PC-9 (cell line): ENCODE data around the gene DNAAF1. TPM values are rescaled to one million over a fixed set of nuclear protein-coding genes. Genes with fewer than 3 reads are reported as not detected.
"Not testable (repeated sequence)": the region's sequence is repeated elsewhere in the genome, so short reads cannot be mapped to it uniquely, and the experiment has no call there.

Source experiments
- BruUV-seq: library from RNA; stranded (reverse); fragments of 400-500 nt; replicated peaks from 2 replicates; lab custom pipeline; 2021; lab: Mats Ljungman, UMichigan
- CTCF ChIA-PET: fragments of 300-600 bp; sonication (Branson Sonifier 250); formaldehyde crosslinking; loops from one replicate; lab custom pipeline; 2022; ENCODE audit warnings: antibody characterized with exemption; lab: Charles Lee
- POLR2A ChIA-PET: fragments of 300-600 bp; sonication (Branson Sonifier 250); formaldehyde crosslinking; loops from one replicate; lab custom pipeline; 2022; ENCODE audit warnings: antibody characterized with exemption; ENCODE audit not compliant: unreplicated experiment; lab: Charles Lee
- DNase-seq, 2 experiments: peaks; one replicate each; pipeline versions ENCODE4 v3.0.0 to v3.0.0-alpha.2; 2015 to 2022; ENCODE audit warnings: mixed read lengths in 1 of 2
- H2AFZ ChIP-seq: fragments of 200-600 bp; sonication (generic); 2 replicates; pipeline ENCODE4 v1.8.1; 2017; ENCODE audit warnings: antibody characterized with exemption
- H3F3A ChIP-seq: fragments of 200-600 bp; sonication (generic); 2 replicates; pipeline ENCODE4 v1.8.1; 2017; ENCODE audit warnings: antibody characterized with exemption, mild to moderate bottlenecking, low read depth; ENCODE audit not compliant: insufficient read depth
- H3K27ac ChIP-seq: fragments of 200-600 bp; sonication (generic); 2 replicates; pipeline ENCODE4 v1.6.1; 2016; ENCODE audit warnings: mixed run types
- H3K27me3 ChIP-seq: fragments of 200-600 bp; sonication (generic); 2 replicates; pipeline ENCODE4 v1.6.1; 2016; ENCODE audit warnings: low read depth, mixed run types; ENCODE audit not compliant: insufficient read depth
- H3K36me3 ChIP-seq: fragments of 200-600 bp; sonication (generic); 2 replicates; pipeline ENCODE4 v1.6.1; 2016; ENCODE audit warnings: low read depth, mixed run types
- H3K4me1 ChIP-seq: fragments of 200-600 bp; sonication (generic); replicated peaks from 2 replicates; pipeline ENCODE4 v1.6.1; 2016; ENCODE audit warnings: mixed run types; ENCODE audit not compliant: insufficient read depth
- H3K4me2 ChIP-seq: fragments of 200-600 bp; sonication (generic); 2 replicates; pipeline ENCODE4 v1.6.1; 2017; ENCODE audit warnings: mixed run types
- H3K4me3 ChIP-seq: fragments of 200-600 bp; sonication (generic); 2 replicates; pipeline ENCODE4 v1.6.1; 2016; ENCODE audit warnings: mixed run types
- H3K79me2 ChIP-seq: fragments of 200-600 bp; sonication (generic); 2 replicates; pipeline ENCODE4 v1.6.1; 2017; ENCODE audit warnings: low read depth, mixed run types
- H3K9me2 ChIP-seq: fragments of 200-600 bp; sonication (generic); 2 replicates; pipeline ENCODE4 v1.8.1; 2017; ENCODE audit warnings: mild to moderate bottlenecking; ENCODE audit not compliant: insufficient read depth
- H3K9me3 ChIP-seq: fragments of 200-600 bp; sonication (generic); 2 replicates; pipeline ENCODE4 v1.8.1; 2016; ENCODE audit warnings: low read depth; ENCODE audit not compliant: insufficient read depth
- H4K20me1 ChIP-seq: fragments of 200-600 bp; sonication (generic); 2 replicates; pipeline ENCODE4 v1.8.1; 2017; ENCODE audit not compliant: insufficient read depth
- EZH2 ChIP-seq: fragments of 200-600 bp; sonication (generic); IDR thresholded peaks from 2 replicates; pipeline ENCODE4 v1.8.0; 2017; ENCODE audit warnings: antibody characterized with exemption, low read depth
- intact Hi-C: fragments of 100-400 bp; cut with micrococcal nuclease; formaldehyde crosslinking; loops from one replicate; pipeline ENCODE4 v1.10.0; 2022; ENCODE audit not compliant: unreplicated experiment
- total RNA-seq: library from RNA; stranded (reverse); gene quantifications from 2 replicates; pipeline ENCODE4 v1.2.3, GENCODE V29; 2021
- TF ChIP-seq, protein P1 (sequence below): fragments of 200-600 bp; sonication (generic); conservative IDR thresholded peaks from 2 replicates; pipeline ENCODE4 v1.6.1; 2017; ENCODE audit warnings: mixed run types, antibody characterized with exemption, mild to moderate bottlenecking, moderate library complexity

Gene DNAAF1
- total RNA-seq, 1 experiment from 2014 or later = 1.2 TPM

DNA sequence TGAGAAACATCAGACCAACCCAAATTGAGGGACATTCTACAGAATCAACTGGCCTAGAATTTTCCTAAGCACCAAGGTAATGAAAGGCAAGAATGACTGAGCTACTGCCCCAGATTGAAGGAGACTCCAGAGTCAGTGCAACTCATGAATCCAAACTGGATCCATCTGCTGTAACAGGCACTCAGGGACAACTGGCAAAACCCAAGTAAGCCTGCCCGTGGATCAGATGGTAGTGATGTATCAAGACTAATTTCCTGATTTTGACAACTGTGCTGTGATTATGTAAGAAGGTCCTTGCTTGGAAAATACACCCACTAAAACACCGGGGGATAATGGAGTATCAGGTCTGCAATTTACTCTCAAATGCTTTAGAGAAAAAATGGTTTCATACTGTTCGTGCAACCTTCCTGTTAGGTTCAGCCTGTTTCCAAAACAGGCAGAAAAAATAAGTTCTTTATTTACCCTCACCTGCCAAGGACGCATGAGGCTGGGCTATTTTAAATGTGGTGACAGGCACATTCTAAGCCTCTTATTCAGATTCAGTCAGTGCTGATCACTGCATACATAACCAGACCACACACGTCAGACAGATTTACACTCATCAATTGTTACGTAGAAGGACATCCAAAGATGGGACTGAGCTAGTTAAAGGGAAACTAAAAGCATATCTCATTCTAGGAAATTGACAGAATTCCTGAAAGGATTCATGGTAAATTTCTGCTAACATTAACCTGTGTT is 35.3 kb upstream of the DNAAF1 start:
- H3F3A ChIP-seq = peaks cover 7% of the 10 kb centered on the region; the same call in 1 of the 2 replicates
- no peak for DNase-seq
- CTCF ChIA-PET = no interaction called here

DNA sequence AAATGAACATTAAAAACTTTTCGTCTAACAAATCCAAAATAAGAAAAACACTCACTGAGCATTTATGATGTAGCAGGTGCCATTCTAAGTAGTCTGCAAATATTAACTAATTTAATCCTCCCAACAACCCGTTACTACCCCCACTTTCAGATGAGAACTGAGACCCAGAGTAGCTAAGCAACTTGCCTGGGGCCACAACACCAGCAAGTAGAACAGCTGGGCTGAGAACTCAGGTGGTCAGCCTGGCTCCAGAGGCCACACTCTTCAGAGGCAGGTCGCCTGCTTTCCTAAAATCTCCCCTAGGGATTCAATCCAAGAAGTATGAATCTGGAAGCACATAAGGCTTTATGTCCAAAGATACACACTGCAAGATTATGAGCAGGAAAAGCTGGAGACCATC is 34.6 kb upstream of the DNAAF1 start:
- no TSS peak for BruUV-seq
- ChIA-PET POLR2A (no interaction called here), CTCF (no interaction called here)
- no peak overlapping the region for H3K4me3 ChIP-seq
- H4K20me1 ChIP-seq = peaks cover 42% of the 10 kb centered on the region
- H3K27me3 ChIP-seq = no peaks in the 10 kb centered on the region
- intact Hi-C loops = no loop called here
- H3F3A ChIP-seq = no peaks in the 10 kb centered on the region; the same call in none of the 2 replicates
- H3K4me1 ChIP-seq = peaks cover 8% of the 10 kb centered on the region
- no peak overlapping the region for H3K27ac ChIP-seq
- no peak overlapping the region for H3K4me2 ChIP-seq
- H2AFZ ChIP-seq = no peak overlapping the region
- DNase-seq = no peak
- no peak for TF ChIP-seq EZH2
- TF ChIP-seq, protein P1, sequence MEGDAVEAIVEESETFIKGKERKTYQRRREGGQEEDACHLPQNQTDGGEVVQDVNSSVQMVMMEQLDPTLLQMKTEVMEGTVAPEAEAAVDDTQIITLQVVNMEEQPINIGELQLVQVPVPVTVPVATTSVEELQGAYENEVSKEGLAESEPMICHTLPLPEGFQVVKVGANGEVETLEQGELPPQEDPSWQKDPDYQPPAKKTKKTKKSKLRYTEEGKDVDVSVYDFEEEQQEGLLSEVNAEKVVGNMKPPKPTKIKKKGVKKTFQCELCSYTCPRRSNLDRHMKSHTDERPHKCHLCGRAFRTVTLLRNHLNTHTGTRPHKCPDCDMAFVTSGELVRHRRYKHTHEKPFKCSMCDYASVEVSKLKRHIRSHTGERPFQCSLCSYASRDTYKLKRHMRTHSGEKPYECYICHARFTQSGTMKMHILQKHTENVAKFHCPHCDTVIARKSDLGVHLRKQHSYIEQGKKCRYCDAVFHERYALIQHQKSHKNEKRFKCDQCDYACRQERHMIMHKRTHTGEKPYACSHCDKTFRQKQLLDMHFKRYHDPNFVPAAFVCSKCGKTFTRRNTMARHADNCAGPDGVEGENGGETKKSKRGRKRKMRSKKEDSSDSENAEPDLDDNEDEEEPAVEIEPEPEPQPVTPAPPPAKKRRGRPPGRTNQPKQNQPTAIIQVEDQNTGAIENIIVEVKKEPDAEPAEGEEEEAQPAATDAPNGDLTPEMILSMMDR = no peak
- peaks cover 98% of the 10 kb centered on the region for H3K79me2 ChIP-seq
- H3K9me2 ChIP-seq = no peaks in the 10 kb centered on the region
- no peaks in the 10 kb centered on the region for H3K9me3 ChIP-seq
- peaks cover 3% of the 10 kb centered on the region; the same call in 1 of the 2 replicates for H3K36me3 ChIP-seq

More for the DNA sequence above, 35.3 kb upstream of the DNAAF1 start:
- no peak overlapping the region for H3K27ac ChIP-seq
- POLR2A ChIA-PET = no interaction called here
- no peaks in the 10 kb centered on the region for H3K9me3 ChIP-seq
- intact Hi-C loops = no loop called here
- no peak overlapping the region for H3K4me2 ChIP-seq
- H2AFZ ChIP-seq = no peak overlapping the region
- H3K4me3 ChIP-seq = no peak overlapping the region
- no peaks in the 10 kb centered on the region for H3K27me3 ChIP-seq
- TF ChIP-seq, protein P1 = no peak
- TF ChIP-seq EZH2 = no peak
- peaks cover 9% of the 10 kb centered on the region for H3K4me1 ChIP-seq
- peaks cover 3% of the 10 kb centered on the region; the same call in 1 of the 2 replicates for H3K36me3 ChIP-seq
- H3K79me2 ChIP-seq = peaks cover 98% of the 10 kb centered on the region
- BruUV-seq = no TSS peak
- peaks cover 38% of the 10 kb centered on the region for H4K20me1 ChIP-seq
- H3K9me2 ChIP-seq = no peaks in the 10 kb centered on the region

DNA sequence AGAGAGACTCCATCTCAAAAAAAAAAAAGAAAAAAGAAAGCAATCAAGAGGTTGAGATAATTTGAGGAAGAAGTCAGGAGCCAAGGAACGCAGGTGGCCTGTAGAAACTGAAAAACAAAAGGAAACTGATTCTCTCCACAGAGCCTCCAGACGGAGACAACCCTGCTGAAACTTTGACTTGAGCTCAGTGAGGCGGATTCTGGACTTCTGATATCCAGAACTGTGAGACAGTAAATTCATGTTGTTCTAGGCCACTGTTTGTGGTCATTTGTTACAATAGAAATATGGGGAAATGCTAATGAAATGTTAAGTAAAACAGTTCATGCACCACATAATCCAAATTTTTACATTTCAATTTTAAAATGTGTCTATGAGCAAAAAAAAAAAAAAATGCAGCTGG is 33.6 kb upstream of the DNAAF1 start:
- Histone ChIP-seq H3K4me2 (no peak overlapping the region), H3K9me3 (no peaks in the 10 kb centered on the region), H3K4me1 (peaks cover 7% of the 10 kb centered on the region), H3K27ac (no peak overlapping the region), H3K9me2 (no peaks in the 10 kb centered on the region), H3K36me3 (peaks cover 3% of the 10 kb centered on the region; the same call in 1 of the 2 replicates), H4K20me1 (peaks cover 42% of the 10 kb centered on the region), H2AFZ (no peak overlapping the region), H3K4me3 (no peak overlapping the region), H3F3A (peaks cover 7% of the 10 kb centered on the region), H3K27me3 (no peaks in the 10 kb centered on the region), H3K79me2 (peaks cover 97% of the 10 kb centered on the region)
- BruUV-seq = no TSS peak
- no peak for DNase-seq
- intact Hi-C loops = no loop called here
- TF ChIP-seq EZH2 = no peak
- TF ChIP-seq, protein P1 = no peak
- CTCF ChIA-PET = no interaction called here
- POLR2A ChIA-PET = no interaction called here

DNA sequence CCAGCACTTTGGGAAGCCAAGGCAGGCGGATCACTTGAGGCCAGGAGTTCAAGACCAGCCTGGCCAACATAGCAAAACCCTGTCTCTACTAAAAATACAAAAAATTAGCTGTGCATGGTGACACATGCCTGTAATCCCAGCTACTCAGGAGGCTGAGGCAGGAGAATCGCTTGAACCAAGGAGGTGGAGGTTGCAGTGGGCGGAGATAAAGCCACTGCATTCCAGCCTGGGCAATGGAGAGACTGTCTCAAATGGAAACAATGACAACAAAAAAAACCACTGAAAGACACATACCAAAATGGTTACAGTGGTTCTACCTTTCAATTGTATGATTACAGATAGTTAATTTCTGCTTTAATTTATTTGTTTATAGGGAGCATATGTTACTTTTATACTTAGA is 33.2 kb upstream of the DNAAF1 start:
- H3K9me2 ChIP-seq, H3K9me3 ChIP-seq, intact Hi-C loops, CTCF ChIA-PET, H3F3A ChIP-seq, POLR2A ChIA-PET, H3K36me3 ChIP-seq, H2AFZ ChIP-seq, H3K27me3 ChIP-seq, H3K4me1 ChIP-seq, H3K27ac ChIP-seq, H3K4me2 ChIP-seq, H3K4me3 ChIP-seq, BruUV-seq, DNase-seq: not testable (repeated sequence)
- Histone ChIP-seq H3K79me2 (peaks cover 93% of the 10 kb centered on the region), H4K20me1 (peaks cover 42% of the 10 kb centered on the region)
